Measurements from ENCODE around the gene SSMEM1.

SSMEM1 gene

DNA sequence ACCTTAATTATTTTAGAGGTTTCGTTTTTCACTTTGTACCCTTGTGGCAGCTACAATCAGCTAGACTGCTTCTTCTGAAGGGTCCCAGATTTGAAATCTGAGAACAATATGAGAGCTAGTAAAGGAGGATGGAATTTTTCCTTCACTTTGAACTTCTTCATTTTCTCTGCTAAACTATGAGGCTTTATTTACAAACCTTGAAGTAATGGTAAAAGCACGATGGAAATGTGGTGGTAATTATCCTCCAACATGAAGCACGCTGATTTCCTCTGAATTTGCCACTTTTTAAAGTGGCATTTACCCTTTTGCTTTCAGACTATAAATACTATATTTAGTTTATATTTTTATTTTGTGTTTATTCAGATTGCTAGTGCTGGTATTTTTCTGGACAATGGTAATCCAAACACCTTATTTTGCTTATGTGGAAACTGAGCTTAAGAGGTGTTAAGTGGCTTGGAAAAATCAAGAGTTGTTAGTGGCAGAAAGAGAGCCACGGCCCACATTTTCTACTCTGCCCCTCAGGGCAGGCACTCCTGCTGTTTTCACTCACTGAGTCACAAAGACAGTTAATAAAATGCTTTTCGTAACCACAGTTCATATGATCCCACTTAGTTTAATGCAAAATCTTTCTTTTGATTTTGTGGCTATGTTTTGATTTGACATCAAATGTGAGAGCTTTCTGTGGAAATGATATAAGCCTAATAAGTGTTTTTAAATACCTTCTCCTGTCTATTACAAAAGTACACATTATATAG is 2.7 kb downstream of the SSMEM1 start:
- no peak for DNase-seq (ENCODE audit: low spot score)
- Histone ChIP-seq H3K4me3 (no peak overlapping the region), H3K27ac (no peak overlapping the region)
- TF ChIP-seq, protein P1, sequence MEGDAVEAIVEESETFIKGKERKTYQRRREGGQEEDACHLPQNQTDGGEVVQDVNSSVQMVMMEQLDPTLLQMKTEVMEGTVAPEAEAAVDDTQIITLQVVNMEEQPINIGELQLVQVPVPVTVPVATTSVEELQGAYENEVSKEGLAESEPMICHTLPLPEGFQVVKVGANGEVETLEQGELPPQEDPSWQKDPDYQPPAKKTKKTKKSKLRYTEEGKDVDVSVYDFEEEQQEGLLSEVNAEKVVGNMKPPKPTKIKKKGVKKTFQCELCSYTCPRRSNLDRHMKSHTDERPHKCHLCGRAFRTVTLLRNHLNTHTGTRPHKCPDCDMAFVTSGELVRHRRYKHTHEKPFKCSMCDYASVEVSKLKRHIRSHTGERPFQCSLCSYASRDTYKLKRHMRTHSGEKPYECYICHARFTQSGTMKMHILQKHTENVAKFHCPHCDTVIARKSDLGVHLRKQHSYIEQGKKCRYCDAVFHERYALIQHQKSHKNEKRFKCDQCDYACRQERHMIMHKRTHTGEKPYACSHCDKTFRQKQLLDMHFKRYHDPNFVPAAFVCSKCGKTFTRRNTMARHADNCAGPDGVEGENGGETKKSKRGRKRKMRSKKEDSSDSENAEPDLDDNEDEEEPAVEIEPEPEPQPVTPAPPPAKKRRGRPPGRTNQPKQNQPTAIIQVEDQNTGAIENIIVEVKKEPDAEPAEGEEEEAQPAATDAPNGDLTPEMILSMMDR (IDR thresholded peaks at IDR 0.05) = no peak

DNA sequence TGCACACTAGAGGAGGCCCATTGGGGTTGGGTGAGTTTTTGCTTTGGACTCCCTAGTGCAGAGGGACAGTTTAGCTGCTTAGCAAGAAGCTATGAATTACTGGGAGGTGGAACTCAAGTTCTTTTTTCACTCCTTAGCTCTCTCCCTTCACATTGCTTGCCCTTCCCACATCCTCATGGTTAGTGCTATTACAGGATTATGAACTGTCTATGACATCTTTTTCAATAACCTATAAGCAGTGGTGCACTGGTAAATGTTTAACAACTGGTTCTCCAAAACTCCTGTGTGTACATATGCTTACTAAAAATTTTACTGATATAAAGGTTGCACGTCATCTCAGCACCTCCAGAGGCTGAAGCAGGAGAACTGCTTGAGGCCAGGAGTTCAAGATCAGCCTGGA is 6.2 kb downstream of the SSMEM1 start:
- no peak overlapping the region for H3K27ac ChIP-seq
- no peak overlapping the region for H3K4me3 ChIP-seq
- no peak for DNase-seq (ENCODE audit: low spot score)
- TF ChIP-seq, protein P1 (IDR thresholded peaks at IDR 0.05) = no peak

DNA sequence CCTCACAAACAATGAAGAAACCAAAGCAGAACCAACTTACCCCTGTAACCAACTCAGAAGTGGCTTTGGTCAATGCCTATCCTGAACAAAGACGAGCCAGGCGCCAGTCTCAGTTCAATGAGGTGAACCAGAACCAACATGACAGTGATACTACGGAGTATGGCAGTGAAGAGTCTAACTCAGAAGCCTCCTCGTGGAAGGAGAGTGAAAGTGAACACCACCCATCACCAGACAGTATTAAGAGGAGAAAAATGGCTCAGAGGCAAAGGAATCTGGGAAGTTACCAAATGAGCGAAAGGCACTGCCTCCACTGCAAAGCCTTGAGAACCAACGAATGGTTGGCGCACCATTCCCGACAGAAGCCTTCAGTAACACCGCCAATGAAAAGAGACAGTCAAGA is 8.4 kb downstream of the SSMEM1 start:
- no peak overlapping the region for H3K27ac ChIP-seq

DNA sequence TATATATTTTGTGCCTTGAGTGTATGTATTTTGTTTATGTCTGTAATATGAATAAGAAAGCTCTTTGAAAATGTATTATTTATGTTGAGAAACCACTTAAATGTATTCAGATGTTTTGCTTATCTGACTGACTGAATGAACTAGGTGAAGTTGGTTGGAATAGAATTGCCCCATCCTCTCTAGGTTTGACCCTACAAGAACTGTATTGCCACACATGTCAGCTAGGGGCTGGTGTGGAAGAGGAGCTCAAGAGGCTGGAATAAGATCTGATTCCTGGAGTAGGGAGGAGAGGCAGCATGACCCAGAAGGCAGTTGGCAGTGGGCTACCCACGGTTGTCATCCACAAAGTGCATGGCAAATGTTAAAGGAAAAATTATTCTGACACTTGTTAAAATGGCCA is 9.1 kb downstream of the SSMEM1 start:
- H3K4me3 ChIP-seq = no peak overlapping the region
- TF ChIP-seq, protein P1 (IDR thresholded peaks at IDR 0.05) = no peak
- no peak for DNase-seq (ENCODE audit: low spot score)

More for the DNA sequence above, 8.4 kb downstream of the SSMEM1 start:
- TF ChIP-seq, protein P1 (IDR thresholded peaks at IDR 0.05) = no peak
- no peak overlapping the region for H3K4me3 ChIP-seq
- no peak for DNase-seq (ENCODE audit: low spot score)

DNA sequence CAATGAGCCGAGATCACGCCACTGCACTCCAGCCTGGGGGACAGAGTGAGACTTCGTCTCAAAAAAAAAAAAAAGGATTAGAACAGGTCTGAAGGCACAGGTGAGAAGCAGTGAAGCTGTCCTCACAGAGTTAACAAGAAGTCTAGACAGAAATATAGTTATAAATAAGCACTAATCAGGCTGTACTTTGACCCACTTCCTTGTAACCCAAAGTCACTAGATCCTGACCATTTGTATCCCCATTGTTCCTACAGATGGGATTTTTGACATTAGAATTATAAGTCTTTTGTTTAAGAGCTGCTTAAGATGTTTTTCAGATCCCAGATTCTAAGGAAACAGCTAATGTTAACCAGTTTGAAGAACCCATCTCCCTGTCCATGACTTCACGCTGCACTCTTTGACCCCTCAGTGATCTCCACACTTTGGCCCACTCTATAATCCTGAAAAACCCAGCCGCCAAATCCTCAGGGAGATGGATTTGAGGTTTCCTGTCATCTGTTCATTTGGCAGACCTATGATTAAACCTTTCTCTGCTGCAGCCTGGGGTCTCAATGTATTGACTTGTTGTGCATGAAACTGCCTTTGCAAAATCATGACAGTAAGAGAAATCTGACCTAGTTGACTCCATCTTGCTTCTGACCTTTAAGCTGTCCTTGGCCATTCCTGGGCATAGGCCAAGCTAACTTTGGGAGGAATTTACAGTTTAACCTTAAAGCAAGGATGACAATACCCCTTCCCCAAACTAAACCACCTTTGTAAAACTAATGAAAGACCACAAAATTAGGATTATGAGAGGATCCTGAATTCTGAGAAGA is 11.4 kb downstream of the SSMEM1 start:
- Histone ChIP-seq H3K27ac (no peak overlapping the region), H3K4me3 (no peak overlapping the region)
- TF ChIP-seq, protein P1 (IDR thresholded peaks at IDR 0.05) = no peak
- DNase-seq (ENCODE audit: low spot score) = no peak

More for the DNA sequence above, 9.1 kb downstream of the SSMEM1 start:
- H3K27ac ChIP-seq = no peak overlapping the region

DNA sequence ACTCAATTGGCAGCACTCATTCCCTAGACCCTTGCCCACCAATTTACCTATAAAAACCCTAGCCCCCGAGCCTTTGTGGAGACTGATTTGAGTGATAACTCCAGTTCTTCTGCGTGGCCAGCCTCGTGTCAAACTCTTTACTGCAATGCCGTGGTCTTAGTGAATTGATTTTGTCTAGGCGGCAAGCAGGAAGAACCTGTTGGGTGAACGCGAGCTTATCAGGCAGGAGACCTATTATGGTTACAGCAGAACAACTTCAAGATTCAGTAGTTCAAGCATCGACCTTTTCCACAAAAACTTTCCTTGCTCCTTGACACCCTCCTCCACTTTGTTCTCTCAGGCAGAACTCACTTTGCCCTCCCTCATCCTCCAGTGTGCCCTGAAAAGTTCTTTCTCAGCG is 12.2 kb downstream of the SSMEM1 start:
- H3K4me3 ChIP-seq = no peak overlapping the region
- TF ChIP-seq, protein P1 (IDR thresholded peaks at IDR 0.05) = no peak
- no peak overlapping the region for H3K27ac ChIP-seq
- DNase-seq (ENCODE audit: low spot score) = no peak
